Skeletal muscle tissue (tissue), 4 donors: Measurements from ENCODE around the gene CNRIP1. TPM values are rescaled to one million over a fixed set of nuclear protein-coding genes. Genes with fewer than 3 reads are reported as not detected.
"Not testable (repeated sequence)": the region's sequence is repeated elsewhere in the genome, so short reads cannot be mapped to it uniquely, and the experiment has no call there.

ENCODE experiments used
- H3K27ac ChIP-seq: one replicate; pipeline ENCODE4 v1.7.0; 2013; ENCODE audit warnings: mild to moderate bottlenecking, low read depth, low read length, inconsistent platforms
- H3K27me3 ChIP-seq, 3 donors: one replicate each; pipeline ENCODE4 v1.7.0; 2013; ENCODE audit warnings: low read length in 3 of 3; ENCODE audit not compliant: control insufficient read depth in 3 of 3, insufficient read depth in 3 of 3
- H3K36me3 ChIP-seq, 3 donors: one replicate each; pipeline ENCODE4 v1.7.0; 2013; ENCODE audit warnings: low read length in 3 of 3; ENCODE audit not compliant: control insufficient read depth in 3 of 3, insufficient read depth in 3 of 3
- H3K4me1 ChIP-seq, 3 donors: one replicate each; pipeline ENCODE4 v1.7.0; 2013; ENCODE audit warnings: low read length in 3 of 3, mild to moderate bottlenecking in 3 of 3; ENCODE audit not compliant: control insufficient read depth in 3 of 3, insufficient read depth in 3 of 3
- H3K4me3 ChIP-seq, 3 donors: one replicate each; pipeline ENCODE4 v1.7.0; 2013; ENCODE audit warnings: low read length in 3 of 3
- H3K9ac ChIP-seq, 3 donors: one replicate each; pipeline ENCODE4 v1.7.0; 2013; ENCODE audit warnings: low read length in 3 of 3, mild to moderate bottlenecking in 3 of 3, moderate library complexity in 2 of 3, low read depth in 1 of 3
- H3K9me3 ChIP-seq, 3 donors: one replicate each; pipeline ENCODE4 v1.7.0; 2013; ENCODE audit warnings: low read length in 3 of 3; ENCODE audit not compliant: control insufficient read depth in 3 of 3
- total RNA-seq: library from RNA; depleted of rRNA; stranded (reverse); fragments of >200 nt; gene quantifications from one replicate; pipeline ENCODE4 v1.2.3, GENCODE V29; 2014
- donor health status: Osteomylitis.

CNRIP1 gene
- total RNA-seq, 1 donor from 2014 or later: 17.7 TPM

DNA sequence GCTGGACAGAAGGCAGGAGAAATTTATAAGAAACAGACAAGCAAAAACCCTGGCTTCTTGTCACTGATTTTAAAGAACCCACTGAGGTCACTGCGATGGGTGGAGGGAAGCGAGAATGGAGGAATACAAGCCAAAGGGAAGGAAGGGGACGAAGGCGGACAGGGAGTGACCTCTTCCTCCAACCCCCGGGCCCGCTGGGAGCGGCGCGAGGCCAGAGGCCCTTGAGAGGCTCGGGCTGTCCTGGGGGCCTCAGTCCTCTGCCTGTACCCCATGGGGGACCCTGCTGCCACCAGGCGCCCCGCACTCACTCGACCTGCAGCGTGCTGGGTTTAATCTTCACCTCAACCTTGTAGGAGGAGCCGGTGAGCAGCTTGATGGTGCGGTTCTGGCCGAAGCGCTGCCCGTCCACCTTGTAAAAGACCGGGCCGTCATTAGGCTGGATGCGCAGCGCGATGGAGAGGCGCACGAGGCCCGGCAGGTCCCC lies 793 bp downstream of the CNRIP1 start:
- H3K36me3 ChIP-seq: peaks cover 2 to 6% (median 6%) of the 10 kb centered on the region in 3 donors
- H3K9me3 ChIP-seq: no peaks in the 10 kb centered on the region
- peak overlapping the region; percentile 83 to 88 (median 86) for H3K9ac ChIP-seq
- H3K27me3 ChIP-seq: peaks cover 0 to 10% (median 2%) of the 10 kb centered on the region in 3 donors
- peak overlapping the region; percentile 86 to 93 (median 90) for H3K4me3 ChIP-seq
- H3K27ac ChIP-seq: peak overlapping the region; percentile 93
- H3K4me1 ChIP-seq: peaks cover 4 to 19% (median 9%) of the 10 kb centered on the region in 3 donors

DNA sequence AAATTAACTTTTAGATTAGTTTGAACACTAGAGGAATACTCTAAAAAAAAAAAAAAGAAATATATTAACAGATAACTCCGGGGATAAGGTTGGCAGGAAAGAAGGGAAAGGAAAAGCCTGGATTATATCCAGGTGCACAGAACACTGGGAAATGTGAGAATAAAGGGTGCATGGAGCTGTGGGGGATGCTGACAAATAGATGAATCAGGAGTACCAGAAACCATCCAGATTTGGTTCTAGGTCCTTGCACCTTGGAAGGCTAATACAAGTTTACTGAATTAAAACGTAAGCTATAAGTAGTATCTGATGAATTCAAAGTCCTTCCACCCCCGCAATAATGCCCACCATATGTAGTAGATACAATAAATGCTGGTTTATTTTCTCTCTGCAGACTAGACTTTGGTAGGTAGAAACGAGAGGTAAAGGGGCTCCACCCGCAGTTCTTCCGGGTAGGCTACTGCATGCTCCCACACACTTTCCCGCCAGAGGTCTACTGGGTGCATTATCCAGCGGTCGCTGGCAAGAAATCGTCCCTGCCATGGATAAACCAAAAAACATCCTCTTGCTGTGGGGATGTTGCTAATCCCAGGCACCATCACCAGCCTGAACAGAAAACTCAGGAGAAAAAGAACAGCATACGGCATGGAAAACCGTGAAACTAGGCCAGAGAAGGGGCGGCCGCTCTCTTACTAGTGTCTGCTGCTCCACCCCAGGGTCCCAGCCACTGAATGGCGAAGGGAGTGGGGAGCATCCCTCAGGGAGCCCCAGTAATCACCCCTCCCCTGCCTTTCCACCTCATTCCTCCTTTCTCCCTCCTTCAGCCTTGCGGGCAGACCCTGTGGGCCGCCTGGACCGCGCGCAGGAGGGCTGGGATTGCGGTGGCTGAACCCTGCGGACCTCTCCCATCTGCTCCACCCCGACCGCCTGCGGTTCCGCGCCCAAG lies 1.5 kb downstream of the CNRIP1 start:
- peak overlapping the region; percentile 83 to 88 (median 86) for H3K9ac ChIP-seq
- peak overlapping the region; percentile 93 for H3K27ac ChIP-seq
- peaks cover 2 to 6% (median 6%) of the 10 kb centered on the region in 3 donors for H3K36me3 ChIP-seq
- H3K4me1 ChIP-seq: peaks cover 4 to 19% (median 9%) of the 10 kb centered on the region in 3 donors
- peak overlapping the region; percentile 86 to 93 (median 90) for H3K4me3 ChIP-seq
- no peaks in the 10 kb centered on the region for H3K9me3 ChIP-seq
- peaks cover 0 to 10% (median 2%) of the 10 kb centered on the region in 3 donors for H3K27me3 ChIP-seq

DNA sequence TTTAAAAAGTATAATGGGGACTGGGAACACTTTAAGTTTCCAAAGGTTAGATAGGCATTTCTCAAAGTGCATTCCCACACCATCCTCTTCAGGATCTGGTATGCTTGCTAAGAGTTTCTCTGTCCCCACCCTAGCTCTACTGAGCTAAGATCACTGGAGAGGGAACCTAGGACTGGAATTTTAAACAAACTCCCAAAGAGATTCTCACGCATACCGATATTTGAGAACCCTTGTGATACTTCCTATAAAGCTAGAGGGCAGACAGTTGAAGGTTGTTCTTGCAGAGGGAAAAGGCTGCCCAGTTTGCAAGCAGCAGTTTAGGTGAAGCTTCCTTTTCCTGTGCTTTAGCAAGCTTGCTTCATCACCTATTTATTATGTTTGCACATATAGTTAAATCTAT lies 3.6 kb downstream of the CNRIP1 start:
- Histone ChIP-seq H3K9ac (no peak overlapping the region), H3K4me3 (no peak overlapping the region), H3K36me3 (peaks cover 2 to 6% (median 6%) of the 10 kb centered on the region in 3 donors), H3K27ac (no peak overlapping the region), H3K9me3 (no peaks in the 10 kb centered on the region), H3K27me3 (peaks cover 0 to 10% (median 2%) of the 10 kb centered on the region in 3 donors), H3K4me1 (peaks cover 4 to 19% (median 9%) of the 10 kb centered on the region in 3 donors)

DNA sequence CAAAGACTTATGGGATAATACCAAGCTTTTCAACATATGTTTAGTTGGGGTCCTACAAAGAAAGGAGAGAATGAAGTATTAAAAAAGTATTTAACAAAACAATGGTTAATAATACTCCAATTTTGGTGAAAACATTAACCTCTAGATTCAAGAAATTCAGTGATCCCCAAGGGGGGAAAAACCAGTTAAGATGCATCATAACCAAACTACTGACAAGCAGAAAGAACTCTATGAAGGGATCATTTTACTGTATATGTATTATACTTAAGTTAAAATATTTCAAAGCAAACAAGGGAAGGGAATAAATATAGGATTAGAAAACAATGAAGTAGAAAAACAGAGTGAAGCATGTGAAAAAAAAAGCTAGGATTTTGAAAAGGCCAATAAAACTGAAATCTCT lies 8.7 kb downstream of the CNRIP1 start:
- no peak overlapping the region for H3K4me3 ChIP-seq
- H3K9ac ChIP-seq: peak overlapping the region in 1 of 3 donors; percentile 47
- no peaks in the 10 kb centered on the region for H3K27me3 ChIP-seq
- H3K27ac ChIP-seq: no peak overlapping the region
- H3K9me3 ChIP-seq: no peaks in the 10 kb centered on the region
- peaks cover 0 to 4% (median 3%) of the 10 kb centered on the region in 3 donors for H3K36me3 ChIP-seq
- H3K4me1 ChIP-seq: peaks cover 0 to 3% (median 0%) of the 10 kb centered on the region in 3 donors

DNA sequence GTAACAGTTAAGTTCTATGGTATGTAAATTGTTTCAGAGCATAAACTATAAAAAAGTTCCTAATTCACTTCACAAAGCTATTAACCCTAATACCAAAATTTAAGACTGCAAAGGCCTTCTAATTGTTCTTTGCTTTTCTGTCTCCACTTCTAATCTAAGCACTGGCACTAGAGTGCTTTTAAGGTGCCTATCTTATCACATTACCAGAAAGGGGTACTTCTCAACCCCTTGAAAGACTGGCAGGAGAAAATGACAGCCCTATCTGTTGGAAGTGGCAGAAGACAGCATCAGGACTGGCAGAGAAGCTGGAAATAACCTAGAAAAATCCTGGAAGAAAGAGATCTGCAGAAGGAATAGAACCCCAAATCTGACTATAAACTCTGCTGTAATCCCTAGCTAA lies 10.3 kb downstream of the CNRIP1 start:
- Histone ChIP-seq H3K9ac (no peak overlapping the region), H3K27ac (no peak overlapping the region), H3K9me3 (no peaks in the 10 kb centered on the region), H3K36me3 (no peaks in the 10 kb centered on the region), H3K4me1 (peaks cover 0 to 2% (median 0%) of the 10 kb centered on the region in 3 donors), H3K27me3 (no peaks in the 10 kb centered on the region), H3K4me3 (no peak overlapping the region)

DNA sequence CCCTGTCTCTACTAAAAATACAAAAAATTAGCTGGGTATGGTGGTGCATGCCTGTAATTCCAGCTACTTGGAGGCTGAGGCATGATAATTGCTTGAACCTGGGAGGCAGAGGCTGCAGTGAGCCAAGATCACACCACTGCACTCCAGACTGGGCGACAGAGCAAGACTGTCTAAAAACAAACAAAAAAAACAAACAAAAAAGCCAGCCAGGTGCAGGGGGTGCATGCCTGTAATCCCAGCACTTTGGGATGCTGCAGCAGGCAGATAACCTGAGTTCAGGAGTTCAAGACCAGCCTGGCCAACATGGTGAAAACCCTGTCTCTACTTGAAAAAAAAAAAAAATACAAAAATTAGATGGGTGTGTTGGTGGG lies 15.9 kb downstream of the CNRIP1 start:
- H3K4me1 ChIP-seq, H3K27me3 ChIP-seq, H3K9me3 ChIP-seq, H3K36me3 ChIP-seq, H3K4me3 ChIP-seq, H3K27ac ChIP-seq, H3K9ac ChIP-seq: not testable (repeated sequence)

DNA sequence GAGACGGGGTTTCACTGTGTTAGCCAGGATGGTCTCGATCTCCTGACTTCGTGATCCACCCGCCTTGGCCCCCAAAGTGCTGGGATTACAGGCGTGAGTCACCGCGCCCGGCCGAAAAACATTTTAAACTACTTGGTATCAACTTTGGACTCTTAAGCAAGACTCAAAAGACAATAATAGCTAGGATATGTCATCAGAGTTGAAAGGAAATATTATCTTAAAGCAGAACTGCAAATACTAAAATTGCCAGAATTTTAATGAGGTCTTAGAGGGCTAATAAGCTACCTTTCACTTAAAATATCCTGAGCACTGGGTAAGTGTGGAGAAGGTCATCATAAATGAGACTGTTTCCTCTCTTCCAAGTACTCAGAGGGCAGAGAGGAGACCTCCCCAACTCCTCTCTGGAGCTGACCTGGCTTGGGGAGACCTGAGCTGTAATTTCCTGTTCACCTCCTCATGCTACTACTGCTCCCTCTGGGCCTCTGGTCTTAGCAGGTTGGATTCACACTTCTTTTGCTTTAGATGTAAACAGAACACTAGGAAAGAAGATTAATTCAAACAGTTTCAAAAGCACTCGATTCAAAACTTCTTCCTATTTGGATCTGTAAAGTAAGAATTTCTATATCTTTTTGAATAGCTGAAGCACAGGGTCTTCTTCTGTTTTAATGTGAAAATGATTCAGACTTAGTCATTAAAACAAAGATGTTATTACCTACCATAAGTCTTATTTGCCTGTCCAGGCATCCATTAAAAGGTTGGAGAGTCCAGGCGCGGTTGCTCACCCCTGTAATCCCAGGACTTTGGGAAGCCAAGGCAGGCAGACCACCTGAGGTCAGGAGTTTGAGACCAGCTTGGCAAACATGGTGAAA lies 16.5 kb downstream of the CNRIP1 start:
- no peaks in the 10 kb centered on the region for H3K36me3 ChIP-seq
- no peak overlapping the region for H3K27ac ChIP-seq
- no peaks in the 10 kb centered on the region for H3K9me3 ChIP-seq
- H3K9ac ChIP-seq: no peak overlapping the region
- H3K27me3 ChIP-seq: no peaks in the 10 kb centered on the region
- H3K4me1 ChIP-seq: no peaks in the 10 kb centered on the region
- no peak overlapping the region for H3K4me3 ChIP-seq

DNA sequence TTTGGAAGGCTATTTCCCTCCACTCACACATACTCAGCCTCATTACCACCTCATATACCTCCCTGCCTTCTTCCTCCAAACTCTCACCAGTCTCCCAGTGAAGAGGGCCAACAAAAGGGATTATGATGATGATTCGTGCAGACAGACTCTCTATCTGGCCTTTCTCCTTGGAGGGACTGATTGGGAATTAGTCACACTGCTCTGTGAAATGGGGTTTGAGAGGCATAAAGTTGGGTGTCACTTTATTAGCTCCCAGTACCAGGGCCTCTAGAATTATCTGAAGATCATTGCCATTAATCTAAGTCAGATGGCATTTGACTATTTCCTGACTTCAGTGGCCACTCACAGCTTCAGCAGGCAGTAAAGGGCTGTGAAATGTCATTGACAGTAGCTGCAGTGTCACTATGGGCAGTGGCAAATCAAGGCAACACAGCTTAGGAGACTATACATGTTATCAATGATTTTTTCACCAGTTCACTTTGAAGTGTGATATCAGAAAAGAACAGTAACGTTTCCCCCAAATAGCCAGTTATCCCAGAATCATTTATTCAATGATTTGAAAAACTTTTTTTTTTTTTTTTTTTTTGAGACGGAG lies 17.4 kb downstream of the CNRIP1 start:
- no peak overlapping the region for H3K9ac ChIP-seq
- H3K27me3 ChIP-seq: no peaks in the 10 kb centered on the region
- no peak overlapping the region for H3K27ac ChIP-seq
- no peaks in the 10 kb centered on the region for H3K36me3 ChIP-seq
- no peaks in the 10 kb centered on the region for H3K9me3 ChIP-seq
- no peaks in the 10 kb centered on the region for H3K4me1 ChIP-seq
- no peak overlapping the region for H3K4me3 ChIP-seq

DNA sequence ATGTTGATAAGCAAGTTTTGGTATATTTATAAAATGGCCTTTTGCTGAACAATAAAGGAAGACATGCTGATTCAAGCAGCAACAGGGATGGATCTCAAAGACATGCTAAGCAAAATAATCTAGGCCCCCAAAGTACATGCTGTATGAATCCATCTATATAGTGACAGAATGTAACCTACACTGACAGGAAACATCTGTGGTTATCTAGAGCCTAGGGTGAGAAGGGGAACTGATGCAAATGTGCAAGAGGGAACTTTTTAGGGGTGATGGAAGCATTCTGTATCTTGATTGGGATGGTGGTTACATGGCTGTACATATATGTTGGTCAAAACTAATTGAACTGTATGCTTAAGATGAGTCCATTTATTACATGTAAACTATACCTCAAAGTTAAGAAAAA lies 24.2 kb downstream of the CNRIP1 start:
- Histone ChIP-seq H3K4me1 (peaks cover 15 to 36% (median 34%) of the 10 kb centered on the region in 3 donors), H3K9ac (peak overlapping the region in 1 of 3 donors; percentile 28), H3K27ac (peak overlapping the region; percentile 84), H3K9me3 (no peaks in the 10 kb centered on the region), H3K27me3 (no peaks in the 10 kb centered on the region), H3K4me3 (peak overlapping the region in 1 of 3 donors; percentile 25), H3K36me3 (no peaks in the 10 kb centered on the region)
